Measurements from ENCODE around the gene TSPAN19.

Gene TSPAN19

DNA sequence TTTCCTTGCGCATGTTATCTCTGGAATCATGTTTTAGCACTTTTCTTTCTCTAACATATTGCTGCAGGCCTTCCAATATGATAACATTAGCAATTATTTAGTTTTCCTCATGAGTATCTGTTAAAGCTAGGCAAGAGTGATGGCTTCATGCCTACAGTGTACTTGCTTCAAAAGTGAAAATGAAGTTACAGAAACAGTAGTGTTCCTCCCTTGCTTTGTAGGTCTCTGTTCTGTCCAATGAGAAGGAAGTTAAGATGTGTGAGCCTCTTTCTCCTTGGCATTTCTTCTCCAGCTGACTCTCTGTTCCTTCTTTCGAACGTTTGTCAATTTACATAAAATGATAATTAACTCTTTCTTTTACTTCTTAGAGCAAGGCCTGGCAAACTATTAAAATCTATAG is 22.3 kb upstream of the TSPAN19 start:
- no peak overlapping the region for H3K27ac ChIP-seq
- TF ChIP-seq ZFX (IDR thresholded peaks at IDR 0.05; ENCODE audit: borderline replicate concordance) = no peak
- TF ChIP-seq, protein P1, sequence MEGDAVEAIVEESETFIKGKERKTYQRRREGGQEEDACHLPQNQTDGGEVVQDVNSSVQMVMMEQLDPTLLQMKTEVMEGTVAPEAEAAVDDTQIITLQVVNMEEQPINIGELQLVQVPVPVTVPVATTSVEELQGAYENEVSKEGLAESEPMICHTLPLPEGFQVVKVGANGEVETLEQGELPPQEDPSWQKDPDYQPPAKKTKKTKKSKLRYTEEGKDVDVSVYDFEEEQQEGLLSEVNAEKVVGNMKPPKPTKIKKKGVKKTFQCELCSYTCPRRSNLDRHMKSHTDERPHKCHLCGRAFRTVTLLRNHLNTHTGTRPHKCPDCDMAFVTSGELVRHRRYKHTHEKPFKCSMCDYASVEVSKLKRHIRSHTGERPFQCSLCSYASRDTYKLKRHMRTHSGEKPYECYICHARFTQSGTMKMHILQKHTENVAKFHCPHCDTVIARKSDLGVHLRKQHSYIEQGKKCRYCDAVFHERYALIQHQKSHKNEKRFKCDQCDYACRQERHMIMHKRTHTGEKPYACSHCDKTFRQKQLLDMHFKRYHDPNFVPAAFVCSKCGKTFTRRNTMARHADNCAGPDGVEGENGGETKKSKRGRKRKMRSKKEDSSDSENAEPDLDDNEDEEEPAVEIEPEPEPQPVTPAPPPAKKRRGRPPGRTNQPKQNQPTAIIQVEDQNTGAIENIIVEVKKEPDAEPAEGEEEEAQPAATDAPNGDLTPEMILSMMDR (IDR thresholded peaks at IDR 0.05) = no peak

DNA sequence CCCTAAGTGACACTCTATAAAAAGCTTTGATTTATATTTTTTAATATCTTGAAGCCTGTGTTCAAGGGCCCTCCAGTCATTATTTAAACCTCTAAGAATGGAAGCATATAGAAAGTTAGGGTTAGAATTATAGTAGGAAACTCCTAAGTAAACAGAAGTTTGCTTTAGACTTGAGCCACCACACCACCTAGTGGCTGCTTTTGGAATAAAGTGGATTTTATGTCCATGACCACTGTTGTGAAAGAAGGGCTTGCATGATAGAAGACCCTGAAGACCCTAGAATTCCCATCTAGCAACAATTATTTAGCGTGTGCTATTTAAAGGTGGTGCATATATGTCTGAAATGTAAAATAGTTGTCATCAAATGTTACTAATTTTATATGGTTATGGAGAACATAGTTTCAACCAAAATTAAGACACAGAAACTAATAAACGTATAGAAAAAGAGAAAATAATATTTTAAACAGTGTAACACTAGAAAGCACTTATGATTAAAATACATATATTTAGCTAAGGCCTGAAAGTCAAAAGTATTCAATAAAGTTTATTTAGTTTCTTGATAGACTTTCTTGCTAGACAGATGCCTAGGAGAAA is 21.4 kb upstream of the TSPAN19 start:
- no peak for TF ChIP-seq ZFX (IDR thresholded peaks at IDR 0.05; ENCODE audit: borderline replicate concordance)
- TF ChIP-seq, protein P1 (IDR thresholded peaks at IDR 0.05) = peak; percentile 97
- no peak overlapping the region for H3K27ac ChIP-seq

DNA sequence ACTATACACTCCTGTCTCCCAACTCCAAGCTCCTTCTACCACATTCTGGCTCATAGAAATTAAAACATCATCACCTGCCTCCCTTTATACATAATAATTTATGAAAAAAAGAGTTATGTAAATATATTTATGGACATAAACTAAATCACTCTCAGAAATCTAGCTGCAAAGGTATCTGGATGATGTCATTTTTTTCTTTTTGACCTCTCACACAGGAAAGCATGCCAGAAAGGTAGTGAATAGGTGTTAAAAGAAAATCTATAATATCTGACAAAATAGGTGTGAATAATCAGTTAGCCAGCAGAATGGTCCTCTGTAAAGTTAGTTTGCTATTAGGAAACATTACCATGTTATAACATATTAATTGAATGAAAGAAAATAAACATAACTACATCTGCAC is 7.8 kb upstream of the TSPAN19 start:
- peak overlapping the region; percentile 14 for H3K27ac ChIP-seq
- no peak for TF ChIP-seq ZFX (IDR thresholded peaks at IDR 0.05; ENCODE audit: borderline replicate concordance)
- TF ChIP-seq, protein P1 (IDR thresholded peaks at IDR 0.05) = no peak

DNA sequence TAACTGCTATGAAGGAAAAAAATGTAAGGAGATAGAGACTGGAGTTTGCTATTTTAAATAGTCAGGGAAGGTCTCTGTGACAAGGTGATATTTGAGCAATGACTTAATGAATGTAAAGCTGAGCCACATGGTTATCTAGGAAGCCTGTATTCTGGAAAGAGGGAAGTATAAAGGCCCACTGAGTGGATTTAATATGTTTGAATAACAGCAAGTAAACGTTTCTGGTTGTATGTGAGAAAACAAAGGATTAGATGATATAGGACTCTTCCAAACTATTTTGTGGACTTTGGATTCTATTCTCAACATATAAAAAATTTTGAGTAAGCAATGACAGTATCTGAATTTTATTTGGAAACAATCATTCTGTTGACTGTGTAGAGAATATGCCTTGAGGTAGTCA is 5.3 kb upstream of the TSPAN19 start:
- TF ChIP-seq, protein P1 (IDR thresholded peaks at IDR 0.05) = no peak
- TF ChIP-seq ZFX (IDR thresholded peaks at IDR 0.05; ENCODE audit: borderline replicate concordance) = no peak

DNA sequence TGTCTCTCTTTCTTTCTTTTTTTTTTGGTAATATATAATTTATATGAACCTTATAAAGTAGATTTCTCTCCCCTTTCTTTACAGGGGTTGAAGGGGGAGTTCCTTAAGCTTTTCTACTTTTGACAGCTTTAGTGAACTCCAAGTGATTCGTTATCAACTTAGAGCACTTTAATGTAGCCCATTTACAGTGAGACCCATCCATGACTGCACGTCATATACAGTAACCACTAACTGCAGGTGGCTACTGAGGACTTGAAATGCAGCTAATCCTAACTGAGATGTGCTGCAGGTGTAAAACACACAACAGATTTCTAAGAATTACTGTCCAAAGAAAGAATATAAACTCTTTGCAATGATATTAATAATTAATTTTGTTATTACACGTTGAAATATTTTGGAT is 656 bp upstream of the TSPAN19 start:
- TF ChIP-seq, protein P1 (IDR thresholded peaks at IDR 0.05) = no peak
- no peak for TF ChIP-seq ZFX (IDR thresholded peaks at IDR 0.05; ENCODE audit: borderline replicate concordance)
- H3K27ac ChIP-seq = no peak overlapping the region

More for the DNA sequence above, 5.3 kb upstream of the TSPAN19 start:
- H3K27ac ChIP-seq = peak overlapping the region; percentile 78

DNA sequence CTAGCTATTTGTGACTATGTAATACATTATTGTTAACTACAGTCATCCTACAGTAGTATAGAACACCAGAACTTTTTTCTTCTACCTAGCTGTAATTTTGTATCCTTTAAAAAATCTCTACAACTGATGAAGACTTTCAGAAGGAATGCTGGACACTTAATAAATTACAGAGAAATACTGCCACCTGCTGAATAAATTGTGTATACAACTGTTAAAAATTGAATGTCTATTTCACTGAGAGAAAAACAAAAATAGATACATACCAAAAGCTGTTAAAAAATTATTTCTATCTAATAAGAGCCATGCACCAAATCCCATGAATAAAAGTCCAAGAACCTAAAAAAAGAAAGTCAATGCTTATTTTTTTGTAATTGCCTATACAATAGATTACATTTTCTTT is 6.6 kb downstream of the TSPAN19 start:
- TF ChIP-seq, protein P1 (IDR thresholded peaks at IDR 0.05) = peak; percentile 77
- no peak for TF ChIP-seq ZFX (IDR thresholded peaks at IDR 0.05; ENCODE audit: borderline replicate concordance)
- H3K27ac ChIP-seq = no peak overlapping the region

DNA sequence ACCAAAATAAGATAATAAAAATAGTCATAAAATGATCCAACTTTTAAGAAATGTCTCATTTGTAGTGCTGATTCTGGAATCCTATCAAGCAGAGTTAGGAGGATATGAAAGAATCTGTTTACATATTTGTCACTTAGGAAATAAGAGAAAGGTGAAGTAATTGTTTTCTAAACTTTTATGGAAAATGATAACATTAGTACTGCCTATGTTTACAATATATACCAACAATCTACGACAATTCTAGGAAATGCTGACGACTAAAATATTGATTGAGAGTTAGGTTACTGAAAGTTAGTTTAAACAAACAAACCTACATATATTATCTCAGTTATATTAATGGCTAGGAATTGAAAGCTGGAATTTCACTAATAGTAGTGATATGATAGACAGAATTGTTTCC is 18.0 kb downstream of the TSPAN19 start:
- TF ChIP-seq, protein P1 (IDR thresholded peaks at IDR 0.05) = no peak
- TF ChIP-seq ZFX (IDR thresholded peaks at IDR 0.05; ENCODE audit: borderline replicate concordance) = no peak
- no peak overlapping the region for H3K27ac ChIP-seq

Data from 22Rv1 (cell line).